Mucosa of descending colon (tissue), 3 donors: Measurements from ENCODE around the gene SRGAP3. TPM values are rescaled to one million over a fixed set of nuclear protein-coding genes. Genes with fewer than 3 reads are reported as not detected.

Source experiments
- ATAC-seq: fragments of 200-7000 bp; cut with Tn5 transposase; one replicate; pipeline ENCODE4 v1.9.1; 2020; ENCODE audit warnings: mild to moderate bottlenecking, moderate library complexity
- DNase-seq, 3 donors: peaks; one replicate each; pipeline ENCODE4 v3.0.0-alpha.2; 2020
- H3K36me3 ChIP-seq: fragments of 200-600 bp; one replicate; pipeline ENCODE4 v1.8.0; 2021; ENCODE audit warnings: low read depth, mild to moderate bottlenecking
- H3K4me1 ChIP-seq: fragments of 200-600 bp; one replicate; pipeline ENCODE4 v1.8.0; 2021; ENCODE audit warnings: low read depth, mild to moderate bottlenecking
- H3K4me3 ChIP-seq: fragments of 200-600 bp; one replicate; pipeline ENCODE4 v1.8.0; 2021; ENCODE audit warnings: mild to moderate bottlenecking
- H3K9me3 ChIP-seq: fragments of 200-600 bp; one replicate; pipeline ENCODE4 v1.8.0; 2021; ENCODE audit warnings: mild to moderate bottlenecking
- intact Hi-C, 2 donors: fragments of 100-400 bp; cut with DNase I in 1 of 2; cut with micrococcal nuclease in 1 of 2; formaldehyde crosslinking; loops; one replicate each; pipeline versions ENCODE4 v1.11.0 to v1.11.1; 2022; cut with DNase I, micrococcal nuclease
- total RNA-seq, 3 donors: library from RNA; stranded (reverse); fragmentation: NEBNext Ultra II Directional in 2 of 3; extraction: Animal tissue kit (Norgen Biotek cat#: 25700) in 2 of 3; gene quantifications; one replicate each; pipeline versions ENCODE4 v1.2.1 to v1.2.4, GENCODE V29; 2021 to 2023
- TF ChIP-seq, protein P1 (sequence below): fragments of 200-600 bp; IDR thresholded peaks from one replicate; pipeline ENCODE4 v1.8.0; 2022; ENCODE audit warnings: antibody characterized with exemption, mild to moderate bottlenecking
- donor health status: DM: no; HTN: no; CAD: no; lungs with moderate emphysema.
- donor health status: DM: no; HTN: no; CAD: no.
- donor health status: DM: no; HTN: yes; CAD: no.

The SRGAP3 gene
- total RNA-seq, 3 donors from 2014 or later: 6.4 to 9.0 (median 8.6) TPM

- no peak for ATAC-seq
- Histone ChIP-seq H3K36me3 (no peaks in the 10 kb centered on the region), H3K9me3 (no peaks in the 10 kb centered on the region), H3K4me3 (no peak overlapping the region), H3K4me1 (no peaks in the 10 kb centered on the region)
- intact Hi-C loops: no loop called here
- TF ChIP-seq, protein P1, sequence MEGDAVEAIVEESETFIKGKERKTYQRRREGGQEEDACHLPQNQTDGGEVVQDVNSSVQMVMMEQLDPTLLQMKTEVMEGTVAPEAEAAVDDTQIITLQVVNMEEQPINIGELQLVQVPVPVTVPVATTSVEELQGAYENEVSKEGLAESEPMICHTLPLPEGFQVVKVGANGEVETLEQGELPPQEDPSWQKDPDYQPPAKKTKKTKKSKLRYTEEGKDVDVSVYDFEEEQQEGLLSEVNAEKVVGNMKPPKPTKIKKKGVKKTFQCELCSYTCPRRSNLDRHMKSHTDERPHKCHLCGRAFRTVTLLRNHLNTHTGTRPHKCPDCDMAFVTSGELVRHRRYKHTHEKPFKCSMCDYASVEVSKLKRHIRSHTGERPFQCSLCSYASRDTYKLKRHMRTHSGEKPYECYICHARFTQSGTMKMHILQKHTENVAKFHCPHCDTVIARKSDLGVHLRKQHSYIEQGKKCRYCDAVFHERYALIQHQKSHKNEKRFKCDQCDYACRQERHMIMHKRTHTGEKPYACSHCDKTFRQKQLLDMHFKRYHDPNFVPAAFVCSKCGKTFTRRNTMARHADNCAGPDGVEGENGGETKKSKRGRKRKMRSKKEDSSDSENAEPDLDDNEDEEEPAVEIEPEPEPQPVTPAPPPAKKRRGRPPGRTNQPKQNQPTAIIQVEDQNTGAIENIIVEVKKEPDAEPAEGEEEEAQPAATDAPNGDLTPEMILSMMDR: no peak
- DNase-seq: no peak
Measured at GRCh38 chr3:9107738-9108137, 141.7 kb downstream of the SRGAP3 start.

DNA sequence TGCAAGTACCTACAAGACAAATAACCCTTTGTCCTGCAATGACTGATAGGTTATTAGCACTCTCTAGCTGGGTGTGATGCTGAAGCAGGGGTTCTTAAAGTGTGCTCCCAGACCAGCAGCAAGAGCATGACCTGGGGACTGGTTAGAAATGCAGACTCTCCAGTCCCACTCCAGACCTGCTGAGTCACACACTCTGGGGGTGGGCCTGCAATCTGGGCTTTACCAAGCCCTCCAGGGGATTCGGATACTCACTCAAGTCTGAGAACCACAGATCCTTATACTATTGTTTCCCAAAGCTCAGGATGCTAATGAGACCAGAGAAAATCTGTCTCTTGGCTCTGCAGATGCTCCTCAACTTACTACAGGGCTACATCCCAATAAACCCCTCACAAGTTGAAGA lies 144.0 kb downstream of the SRGAP3 start:
- DNase-seq (no peak), ATAC-seq (no peak)
- Histone ChIP-seq H3K4me1 (no peaks in the 10 kb centered on the region), H3K9me3 (no peaks in the 10 kb centered on the region), H3K36me3 (no peaks in the 10 kb centered on the region), H3K4me3 (no peak overlapping the region)
- TF ChIP-seq, protein P1: no peak
- intact Hi-C loops: no loop called here

GRCh38 chr3:9104121-9104520 lies 145.3 kb downstream of the SRGAP3 start:
- no peaks in the 10 kb centered on the region for H3K36me3 ChIP-seq
- no peaks in the 10 kb centered on the region for H3K4me1 ChIP-seq
- no peak overlapping the region for H3K4me3 ChIP-seq
- no peaks in the 10 kb centered on the region for H3K9me3 ChIP-seq
- DNase-seq (no peak), ATAC-seq (no peak)
- TF ChIP-seq, protein P1: no peak
- intact Hi-C loops: no loop called here

DNA sequence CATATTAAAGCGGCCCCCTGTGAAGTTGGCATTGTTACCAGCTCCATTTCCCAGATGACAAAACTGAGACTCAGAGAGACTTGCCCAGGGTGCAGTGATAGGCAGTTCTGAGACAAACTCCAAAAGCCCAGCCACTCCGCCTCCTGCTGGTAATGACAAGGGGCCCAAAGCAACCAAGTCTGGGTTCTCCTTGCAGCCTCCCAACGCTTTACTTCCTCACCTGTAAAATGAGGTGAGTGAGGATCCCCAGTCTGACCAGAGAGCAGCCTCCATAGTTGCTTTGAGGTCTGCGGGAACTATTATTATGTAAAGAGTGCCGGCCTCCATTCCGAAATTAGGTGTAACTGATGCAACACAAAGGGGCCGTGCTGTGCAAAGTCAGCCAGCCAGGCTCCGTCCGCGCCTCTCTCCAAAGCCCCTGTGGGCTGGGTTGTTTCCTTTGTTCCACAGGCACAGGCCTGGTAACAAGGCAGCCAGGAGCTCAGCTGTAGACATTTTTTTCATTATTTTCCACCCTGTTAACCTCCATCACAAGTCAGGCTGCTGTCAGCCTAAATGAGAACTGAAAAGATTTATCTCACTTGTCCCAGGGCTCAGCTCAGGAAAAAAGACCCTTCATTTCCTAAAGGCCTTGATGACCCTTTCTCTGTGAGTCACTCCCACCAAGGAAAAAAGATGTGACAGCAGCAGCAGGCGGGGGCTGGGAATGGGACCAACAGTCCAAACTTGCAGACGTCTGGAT lies 147.0 kb downstream of the SRGAP3 start:
- H3K4me3 ChIP-seq: no peak overlapping the region
- DNase-seq (no peak), ATAC-seq (no peak)
- intact Hi-C loops: no loop called here
- no peaks in the 10 kb centered on the region for H3K4me1 ChIP-seq
- TF ChIP-seq, protein P1: no peak
- no peaks in the 10 kb centered on the region for H3K9me3 ChIP-seq
- no peaks in the 10 kb centered on the region for H3K36me3 ChIP-seq

GRCh38 chr3:9101286-9101685 lies 148.2 kb downstream of the SRGAP3 start:
- DNase-seq (no peak), ATAC-seq (no peak)
- H3K4me3 ChIP-seq: no peak overlapping the region
- TF ChIP-seq, protein P1: no peak
- H3K36me3 ChIP-seq: no peaks in the 10 kb centered on the region
- H3K9me3 ChIP-seq: no peaks in the 10 kb centered on the region
- intact Hi-C loops: no loop called here
- H3K4me1 ChIP-seq: no peaks in the 10 kb centered on the region
